HG03097 (cell line): ENCODE measurements around the gene TGFBI.

Experiments used
- ATAC-seq: cut with Tn5 transposase; IDR thresholded peaks from one replicate; pipeline ENCODE4 v1.9.1; 2021; ENCODE audit not compliant: unreplicated experiment, low FRiP score

TGFBI gene

DNA sequence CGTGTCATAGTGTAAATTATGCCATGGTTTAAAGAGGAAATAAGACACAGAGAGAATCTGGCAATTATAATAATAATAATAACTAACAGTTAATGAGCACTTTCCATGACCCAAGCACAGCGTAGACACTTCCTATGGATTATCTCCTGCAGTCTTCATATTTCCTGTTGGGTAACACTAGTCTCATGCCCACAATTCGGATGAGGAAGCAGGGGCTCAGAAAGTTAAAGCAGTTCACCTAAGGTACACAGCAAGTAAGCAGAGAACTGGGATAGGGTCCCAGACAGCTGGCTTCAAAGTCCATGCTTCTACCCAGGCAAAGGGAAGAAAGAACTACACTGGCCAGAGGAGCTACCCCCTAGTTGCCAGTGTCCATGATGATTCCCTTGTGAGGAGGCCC, 27.9 kb upstream of the TGFBI start:
- ATAC-seq, result no peak

DNA sequence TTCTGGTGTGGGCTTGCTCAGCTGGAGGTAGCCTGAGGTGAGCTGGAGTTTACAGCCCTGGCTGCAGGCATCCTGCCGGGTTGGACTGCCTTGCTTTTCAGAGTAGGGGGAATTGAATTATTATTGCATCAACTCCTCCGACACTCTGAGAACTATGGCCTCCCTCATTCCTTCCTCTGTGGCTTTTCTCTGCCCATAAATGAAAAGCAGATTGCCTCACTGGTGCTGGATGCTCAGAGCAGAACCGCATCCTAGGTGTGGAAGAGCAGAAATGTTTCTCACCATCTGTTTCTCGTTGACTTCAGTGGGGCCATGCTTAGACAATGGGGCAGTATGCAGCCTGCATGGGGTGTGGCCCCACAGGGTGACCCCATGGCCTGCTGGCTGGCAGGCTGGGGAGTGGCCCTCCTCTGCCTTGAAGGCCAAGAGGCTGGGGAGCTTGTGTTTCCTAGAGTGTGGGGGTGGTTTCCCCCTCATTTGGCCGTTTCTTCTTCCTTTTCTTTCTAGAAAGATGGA, 27.3 kb upstream of the TGFBI start:
- no peak for ATAC-seq

DNA sequence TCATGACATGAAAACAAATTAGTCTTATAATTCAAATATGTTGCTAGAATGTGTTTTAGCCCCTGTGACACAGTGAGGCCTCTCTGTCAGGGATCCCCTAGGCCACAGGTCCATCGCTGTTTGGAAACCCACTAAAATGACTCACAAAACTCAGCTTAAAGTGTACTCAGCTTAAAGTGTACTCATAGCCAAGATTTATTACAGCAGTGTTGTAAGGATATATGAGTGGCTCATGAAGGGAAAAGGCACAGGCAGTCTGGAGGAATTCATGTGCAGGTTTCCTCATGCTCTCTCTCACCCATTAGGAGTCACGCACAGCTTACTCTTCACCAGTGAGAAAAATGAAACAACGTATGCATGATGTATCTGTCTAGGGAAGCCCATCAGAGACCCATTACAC, 24.4 kb upstream of the TGFBI start:
- no peak for ATAC-seq

DNA sequence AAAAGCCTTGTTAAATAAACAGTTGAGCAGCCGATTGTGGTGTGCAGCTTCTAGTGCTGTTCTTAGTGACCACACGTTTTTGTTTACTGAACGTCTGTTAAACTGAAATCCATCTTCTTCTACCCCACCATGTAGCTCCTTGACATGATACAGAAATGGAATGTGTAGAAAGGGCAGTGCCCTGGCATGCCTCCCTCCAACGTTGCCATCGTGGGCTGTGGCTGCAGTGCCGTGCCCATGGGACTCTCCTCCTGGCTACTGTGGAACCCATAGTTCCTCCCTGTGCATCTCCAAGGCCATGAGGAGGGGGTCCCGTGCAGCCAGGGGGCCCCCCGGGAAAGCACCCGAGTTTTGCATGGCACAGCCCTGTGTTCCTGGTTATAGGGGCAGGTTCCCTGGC, 23.3 kb upstream of the TGFBI start:
- no peak for ATAC-seq

DNA sequence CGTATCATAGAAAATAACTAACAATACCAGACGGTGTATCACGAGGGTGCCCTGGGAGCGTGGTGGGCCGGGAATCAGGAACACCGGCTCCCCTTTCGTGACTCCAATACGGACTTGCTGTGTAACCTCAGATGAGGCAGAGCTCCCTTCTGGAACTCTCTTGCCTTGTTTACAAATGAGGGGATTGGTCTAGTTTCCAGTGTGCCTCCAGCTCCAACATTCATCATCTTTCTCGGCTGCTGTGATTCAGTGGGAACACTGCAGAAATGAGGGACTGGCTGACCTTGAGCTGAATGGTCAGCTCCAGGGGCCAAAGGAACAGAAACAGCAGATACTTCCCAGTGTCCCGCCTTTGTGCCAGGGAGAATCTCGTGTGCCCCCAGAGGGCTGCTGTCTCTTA, 22.6 kb upstream of the TGFBI start:
- no peak for ATAC-seq

DNA sequence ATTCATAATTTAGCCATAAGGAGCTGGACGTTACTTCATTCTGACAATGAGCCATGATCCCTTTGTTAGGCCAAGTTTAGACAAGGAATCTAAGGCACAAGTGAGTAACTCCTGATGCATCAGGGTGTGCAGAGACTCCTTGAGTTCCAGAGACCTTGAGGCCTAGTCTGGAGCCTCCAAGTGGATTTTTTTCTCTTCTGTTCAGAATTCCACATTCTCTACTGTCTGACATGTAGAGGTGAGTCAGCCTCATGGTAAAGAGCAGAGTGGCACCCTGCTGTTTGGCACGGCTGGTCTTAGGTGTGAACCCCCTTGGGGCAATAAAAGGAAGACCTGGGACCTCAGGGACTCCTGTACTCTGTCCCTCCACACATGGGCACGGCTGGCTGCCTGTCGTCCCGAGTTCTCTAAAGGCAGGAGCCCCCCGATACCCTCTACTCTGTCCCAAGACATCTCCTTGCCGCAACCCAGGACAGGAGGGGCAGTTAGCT, 22.0 kb upstream of the TGFBI start:
- ATAC-seq, result no peak

DNA sequence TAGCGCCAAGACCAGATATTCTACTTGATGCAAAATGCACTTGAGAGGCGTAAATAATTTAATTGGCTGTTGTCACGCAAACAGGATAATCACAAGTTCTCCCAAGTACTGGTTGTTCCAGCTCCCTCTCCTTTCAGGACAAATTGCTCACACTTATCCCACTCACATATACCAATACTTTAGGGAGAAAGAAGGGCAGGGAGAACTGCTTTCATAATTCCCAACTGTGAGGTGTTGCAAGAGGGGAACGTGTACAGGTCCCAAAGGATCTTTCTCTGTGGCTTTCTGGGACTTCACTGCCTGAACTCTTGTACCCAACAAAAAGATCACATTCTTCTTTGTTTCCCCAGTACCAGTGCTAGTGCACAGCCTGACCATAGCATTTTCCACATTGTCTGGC, 21.5 kb upstream of the TGFBI start:
- ATAC-seq, result no peak

DNA sequence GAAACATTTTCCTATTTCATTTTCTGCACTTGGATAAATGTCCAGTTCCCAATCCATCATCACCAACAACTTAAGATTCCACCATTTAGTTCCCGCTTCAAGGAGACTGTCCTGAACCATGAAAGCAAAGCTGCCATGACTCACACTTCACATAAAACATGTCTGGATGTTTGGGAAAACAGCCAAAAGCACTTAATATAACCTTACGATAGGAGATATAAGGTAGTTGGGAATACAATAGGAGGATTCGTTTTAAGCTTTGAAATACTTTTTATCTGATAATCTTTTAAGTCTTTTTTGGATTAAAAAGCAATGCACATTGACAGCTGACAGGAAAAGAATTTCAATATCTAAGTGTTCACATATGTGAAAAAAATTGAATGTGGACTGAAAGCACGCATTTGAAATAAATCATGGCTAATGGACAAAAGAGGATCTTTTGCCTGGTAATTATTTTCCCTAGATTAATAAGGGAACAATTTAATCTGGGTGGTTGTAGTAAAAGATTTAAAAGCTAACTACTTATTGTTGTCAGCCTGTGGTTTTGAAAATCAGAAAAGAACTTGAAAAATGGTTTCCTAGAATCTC, 17.3 kb upstream of the TGFBI start:
- no peak for ATAC-seq

DNA sequence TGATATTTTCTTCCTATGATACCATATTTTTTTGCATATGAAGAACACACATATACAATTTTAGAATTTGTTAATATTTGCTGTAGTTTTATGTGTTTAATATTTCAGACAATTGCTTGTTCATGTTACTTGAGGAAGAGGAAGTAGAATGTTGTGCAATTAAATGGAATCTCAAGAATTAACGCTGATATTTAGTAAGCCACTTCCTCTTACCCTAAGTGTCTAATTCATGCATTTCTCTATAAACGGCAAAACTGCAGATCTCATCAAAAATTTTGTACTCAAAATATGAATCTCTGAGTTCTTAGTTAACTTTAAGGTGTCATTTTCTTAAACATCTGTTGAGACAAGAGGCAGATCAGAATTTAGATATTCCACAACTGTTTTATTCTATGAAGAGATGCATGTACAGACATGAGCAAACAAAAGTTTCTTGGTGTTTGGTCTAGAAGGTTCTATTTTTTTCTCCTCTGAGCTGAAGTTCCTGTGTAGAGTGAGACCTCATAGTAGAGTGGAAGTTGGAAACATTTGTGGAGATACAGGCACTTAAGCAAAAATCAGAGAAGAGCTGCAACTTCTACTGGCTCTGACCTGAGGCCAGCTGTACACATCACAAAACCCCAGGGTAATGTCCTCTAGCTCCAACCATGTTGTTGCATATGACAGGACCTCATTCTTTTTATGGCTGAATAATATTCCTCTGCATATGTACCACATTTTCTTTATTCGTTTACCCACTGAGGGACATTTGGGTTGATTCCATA, 16.6 kb upstream of the TGFBI start:
- no peak for ATAC-seq

DNA sequence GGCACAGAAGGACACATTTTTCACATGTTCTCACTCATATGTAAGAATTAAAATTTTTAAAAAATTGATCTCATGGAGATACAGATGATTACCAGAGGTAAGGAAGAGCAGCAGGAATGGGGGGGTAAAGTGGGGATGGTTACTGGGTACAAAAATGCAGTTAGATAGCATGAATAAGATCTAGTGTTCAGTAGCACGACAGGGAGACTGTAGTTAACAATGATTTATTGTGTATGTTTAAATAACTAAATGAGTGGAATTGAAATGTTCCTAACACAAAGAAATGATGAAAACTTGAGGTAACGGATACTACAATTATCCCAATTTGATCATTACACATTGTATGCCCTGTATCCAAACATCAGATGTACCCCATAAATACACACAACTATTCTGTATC, 15.2 kb upstream of the TGFBI start:
- ATAC-seq, result no peak

DNA sequence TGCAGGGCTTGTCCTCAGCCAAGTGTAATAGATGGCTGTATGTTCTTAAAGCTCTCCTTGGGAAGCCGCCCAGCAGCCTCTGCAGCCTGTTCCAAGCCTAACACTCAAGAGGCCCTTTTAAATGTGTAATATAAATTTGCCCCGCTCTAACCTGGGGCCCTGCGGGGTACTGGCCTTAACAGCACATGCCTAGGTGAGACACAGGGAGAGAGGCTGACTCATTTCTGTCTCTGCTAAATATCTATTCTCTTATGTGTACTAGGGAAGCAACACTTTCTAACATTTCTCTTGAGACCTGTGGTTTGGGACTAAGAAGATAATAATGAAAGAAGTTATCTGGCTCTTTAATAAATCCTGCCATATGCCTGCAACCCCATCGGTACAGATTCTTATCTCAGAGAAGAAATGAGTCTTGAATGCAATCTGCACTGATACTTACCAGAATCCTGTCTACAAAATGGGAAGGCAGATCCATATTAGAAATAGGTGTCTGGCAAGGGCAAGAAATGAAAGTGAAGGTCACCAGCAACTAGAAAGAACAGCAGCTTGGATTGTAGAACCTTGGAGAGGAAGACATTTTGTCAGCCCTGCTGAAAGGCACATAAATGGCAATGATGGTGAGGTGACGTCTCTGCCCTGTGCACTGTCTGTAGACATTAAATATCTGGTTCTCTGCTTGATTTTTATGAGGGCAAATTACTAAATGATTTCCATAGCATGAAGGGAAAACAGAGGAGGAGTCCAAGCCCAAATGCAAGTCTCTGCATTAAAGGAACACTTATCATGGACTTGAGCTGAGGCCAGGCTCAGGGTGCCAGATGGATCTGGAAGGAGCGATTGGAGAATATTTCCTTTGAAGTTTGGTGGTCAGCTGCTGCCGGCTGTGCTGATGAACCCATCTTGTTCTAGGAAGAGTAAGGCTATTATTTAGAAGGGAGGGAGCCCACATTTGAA, 14.5 kb upstream of the TGFBI start:
- peak; percentile 71 for ATAC-seq

DNA sequence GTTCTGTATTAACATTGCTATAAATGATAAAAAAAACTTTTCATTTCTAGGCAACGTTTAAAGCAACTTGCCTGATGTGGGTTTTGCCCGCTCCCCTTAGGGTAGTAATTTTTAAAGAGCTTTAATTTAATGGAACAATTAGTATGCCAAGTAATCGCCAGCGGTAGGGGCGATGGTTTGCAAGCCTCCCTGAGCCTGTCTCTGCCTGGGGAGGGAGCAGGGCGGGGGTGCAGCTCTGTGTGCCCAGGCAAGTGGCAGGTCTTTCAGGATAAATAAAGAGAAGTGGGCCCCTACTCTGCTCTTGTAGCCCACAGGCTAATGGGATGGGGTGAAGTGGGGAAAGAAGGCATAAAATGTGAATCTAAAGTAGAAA, 13.8 kb upstream of the TGFBI start:
- ATAC-seq, result no peak

DNA sequence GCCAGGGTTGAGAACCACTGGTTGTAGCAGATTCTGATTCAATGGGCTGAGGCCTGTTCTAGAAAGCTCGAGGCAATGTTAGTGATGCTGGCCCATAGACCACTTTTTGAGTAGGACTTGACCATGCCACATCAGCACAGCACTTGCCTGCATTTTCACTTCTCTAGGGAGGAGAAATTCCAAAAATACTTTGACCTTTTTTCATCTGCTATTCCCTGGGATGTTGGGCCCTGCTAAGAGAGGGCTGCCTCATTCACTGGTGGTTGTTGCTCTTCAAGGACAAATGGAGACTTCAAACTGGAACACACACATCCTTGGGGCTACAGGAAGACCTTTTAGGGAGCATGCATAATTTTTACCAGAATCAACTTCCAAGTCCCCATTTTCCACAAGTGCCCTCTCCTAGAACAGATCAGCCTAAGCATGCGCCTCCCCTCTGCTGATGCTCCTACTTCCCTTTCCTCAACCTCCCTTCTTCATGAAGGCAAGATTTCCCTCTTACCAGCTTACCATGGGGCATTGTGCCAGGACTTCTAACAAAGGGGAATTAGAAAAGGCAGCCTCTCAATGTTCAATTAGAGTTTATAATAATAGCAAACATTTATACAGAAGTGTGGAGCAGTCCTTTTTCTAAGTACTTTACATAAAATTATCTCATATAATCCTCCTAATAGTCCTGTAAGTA, 12.7 kb upstream of the TGFBI start:
- ATAC-seq, result no peak

DNA sequence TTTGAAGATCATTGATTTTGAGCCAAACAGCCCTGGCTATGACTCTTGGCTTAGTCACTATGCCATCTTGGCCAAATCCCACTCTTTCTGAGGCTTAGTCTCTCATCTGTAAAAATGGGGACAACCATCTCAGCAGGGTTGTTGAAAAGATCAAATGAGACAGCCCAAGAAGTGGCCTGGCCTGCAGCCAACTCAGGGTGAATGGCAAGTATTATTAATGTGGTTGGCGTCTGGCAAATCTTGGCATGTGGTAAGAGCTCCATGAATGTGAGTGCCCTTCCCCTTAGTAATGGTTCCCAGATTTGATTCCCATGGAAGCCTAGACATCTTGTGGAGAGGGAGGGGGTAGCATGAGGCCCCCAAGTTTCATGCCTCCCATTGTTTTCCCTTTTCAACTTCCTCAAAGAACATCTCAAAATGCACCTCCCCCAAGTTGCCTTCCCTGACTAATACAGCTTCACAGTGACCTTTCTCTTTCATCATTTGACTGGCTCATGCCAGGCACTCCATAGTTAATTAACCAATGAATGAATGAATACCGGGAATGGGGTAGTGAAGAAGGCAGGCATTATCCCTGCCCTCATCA, 11.8 kb upstream of the TGFBI start:
- no peak for ATAC-seq

DNA sequence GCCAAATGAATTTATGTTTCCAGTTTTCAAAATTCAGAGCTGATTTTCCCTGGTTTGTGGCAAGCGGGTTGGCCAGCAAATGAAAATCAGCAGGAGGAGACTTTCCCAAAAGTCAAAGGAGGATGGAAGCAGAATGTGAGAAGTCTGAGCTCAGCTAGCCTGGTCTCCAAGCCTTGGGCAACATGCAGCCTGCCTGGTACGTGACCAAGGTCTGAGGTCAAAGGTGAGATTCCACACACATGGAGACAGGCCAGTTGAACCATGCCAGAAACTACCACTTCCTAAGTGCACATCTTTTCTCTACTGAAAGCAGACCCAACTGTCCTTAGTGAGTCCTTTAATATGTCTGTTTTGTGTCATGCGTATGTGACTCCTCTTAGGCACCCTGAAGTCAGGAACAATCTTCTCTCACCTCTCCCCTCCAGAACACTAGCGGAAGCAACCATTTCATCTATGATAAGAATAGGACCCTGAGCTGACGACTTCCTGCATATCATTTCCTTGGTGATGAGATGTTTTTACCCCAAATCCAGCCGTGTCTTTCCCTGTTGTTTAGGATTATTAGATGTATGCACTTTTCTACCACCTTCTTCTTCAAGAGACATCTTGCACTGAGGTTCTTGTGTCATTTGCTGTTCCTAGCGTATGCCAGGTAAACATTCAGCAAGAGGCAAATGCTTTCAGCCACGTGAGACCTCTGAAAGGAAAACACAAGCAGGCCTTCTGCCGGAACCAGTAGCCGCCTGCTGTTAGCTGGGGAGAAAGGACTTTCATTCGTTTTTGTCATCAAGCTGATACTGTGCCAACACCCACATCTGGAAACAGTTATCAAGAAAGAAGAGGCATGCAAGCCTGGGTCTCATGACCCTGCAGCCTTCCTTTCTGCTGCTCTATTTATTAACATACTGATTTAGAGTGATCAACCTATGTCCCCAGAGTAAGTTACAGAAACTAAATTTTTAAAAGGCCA, 9.7 kb upstream of the TGFBI start:
- no peak for ATAC-seq

DNA sequence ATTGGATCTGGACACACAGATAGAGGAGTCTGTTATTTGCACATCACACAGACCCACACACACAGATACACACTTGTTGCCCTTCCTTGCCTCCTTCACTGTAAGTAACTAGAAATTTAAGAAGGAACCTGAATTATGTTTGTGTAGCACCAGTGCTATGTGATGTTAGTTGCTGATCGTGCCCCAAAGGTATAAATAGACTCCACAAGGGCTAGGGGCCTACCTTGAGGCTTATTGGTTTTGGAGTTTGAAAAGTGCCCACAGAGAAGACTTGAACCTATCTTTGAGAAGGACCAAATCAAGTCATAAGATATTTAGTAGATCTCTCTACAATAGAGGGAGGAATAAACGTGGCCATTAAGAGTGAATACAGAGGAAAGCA, 8.8 kb upstream of the TGFBI start:
- ATAC-seq, result no peak

DNA sequence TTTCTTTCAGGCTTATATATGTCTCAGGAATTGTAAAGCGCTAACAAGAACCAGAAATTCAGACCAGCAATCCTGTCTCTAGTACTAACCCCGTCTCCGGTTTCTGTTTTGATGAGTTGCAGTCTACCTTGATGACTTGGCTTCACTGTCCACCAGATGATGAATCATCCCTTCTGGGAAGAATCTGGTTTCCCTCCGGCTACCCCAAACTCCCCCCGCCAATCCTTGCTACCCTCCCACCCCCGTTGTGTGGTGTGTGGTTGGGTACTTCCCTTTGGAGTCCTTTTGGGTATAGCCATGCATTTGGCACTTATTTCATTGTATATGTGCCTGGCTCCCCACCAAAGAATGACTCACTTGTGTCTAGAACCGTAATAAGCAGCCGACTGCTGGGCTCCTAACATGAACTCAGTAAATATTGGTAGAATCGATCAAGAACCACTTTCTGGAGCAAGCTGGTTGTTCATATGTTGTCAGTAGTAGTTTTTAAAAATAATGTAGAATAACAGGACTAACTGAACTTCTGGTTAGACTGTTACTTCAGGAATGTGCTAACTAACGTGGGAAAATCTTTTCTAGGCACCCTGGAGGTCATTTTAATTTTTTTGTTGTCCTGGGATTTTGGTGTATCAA, 8.3 kb upstream of the TGFBI start:
- ATAC-seq, result no peak

DNA sequence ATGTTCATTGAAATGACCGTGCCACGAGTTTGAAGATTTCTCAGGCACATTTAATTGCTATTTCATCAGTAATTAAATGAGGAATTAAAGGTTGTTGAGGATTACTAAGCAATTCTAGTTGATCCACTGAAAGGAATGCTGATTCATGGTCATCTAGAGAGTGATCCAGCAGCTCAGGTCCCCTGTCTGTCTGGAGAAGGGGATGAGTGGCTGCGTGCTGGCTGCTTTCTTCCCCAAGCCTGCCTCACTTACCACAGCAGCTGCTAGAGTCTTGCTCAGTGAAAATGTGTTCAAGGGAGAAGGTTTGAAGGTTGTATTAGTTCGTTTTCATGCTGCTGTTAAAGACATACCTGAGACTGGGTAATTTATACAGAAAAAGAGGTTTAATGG, 7.8 kb upstream of the TGFBI start:
- no peak for ATAC-seq

DNA sequence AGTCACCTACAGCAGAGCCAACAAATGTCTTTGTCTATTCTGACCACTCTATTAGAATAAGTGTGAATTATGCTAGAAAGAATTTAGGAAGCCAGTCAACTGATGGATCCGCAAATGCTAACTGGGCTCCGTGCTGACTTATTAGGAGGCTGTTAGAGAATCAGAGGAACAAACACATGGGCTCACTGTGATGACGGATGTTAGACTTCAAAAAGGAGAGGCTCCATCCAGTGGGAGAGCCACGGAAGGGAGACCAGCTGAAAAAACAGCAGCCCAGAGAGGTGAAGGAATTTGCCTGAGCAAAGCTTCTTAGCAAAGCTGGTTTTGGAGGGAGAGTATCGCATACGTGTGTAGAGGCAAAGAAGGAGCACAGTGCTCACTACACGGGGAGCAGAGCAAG, 5.8 kb upstream of the TGFBI start:
- ATAC-seq, result no peak
